IPS-18a (cell line): ENCODE data around the gene ZNF112.

Source experiments
- H3K27ac ChIP-seq: one replicate; pipeline ENCODE4 v1.5.1; 2013; ENCODE audit warnings: low read length
- H3K27me3 ChIP-seq: one replicate; pipeline ENCODE4 v1.6.1; 2013; ENCODE audit warnings: mild to moderate bottlenecking, low read length; ENCODE audit not compliant: control insufficient read depth, insufficient read depth
- H3K36me3 ChIP-seq: one replicate; pipeline ENCODE4 v1.6.1; 2013; ENCODE audit warnings: low read depth, low read length; ENCODE audit not compliant: control insufficient read depth
- H3K4me1 ChIP-seq: one replicate; pipeline ENCODE4 v1.6.1; 2013; ENCODE audit warnings: low read depth, low read length; ENCODE audit not compliant: control insufficient read depth
- H3K4me3 ChIP-seq: one replicate; pipeline ENCODE4 v1.5.1; 2013; ENCODE audit warnings: low read length
- H3K9ac ChIP-seq: one replicate; pipeline ENCODE4 v1.6.1; 2013; ENCODE audit warnings: mild to moderate bottlenecking, low read length, moderate library complexity
- H3K9me3 ChIP-seq: one replicate; pipeline ENCODE4 v1.6.1; 2013; ENCODE audit warnings: low read depth, low read length; ENCODE audit not compliant: control insufficient read depth

ZNF112 gene

GRCh38 chr19:44278181-44278690 is 78.2 kb downstream of the ZNF112 start:
- Histone ChIP-seq H3K36me3 (no peaks in the 10 kb centered on the region), H3K9ac (no peak overlapping the region), H3K27ac (no peak overlapping the region), H3K4me1 (no peaks in the 10 kb centered on the region), H3K27me3 (no peaks in the 10 kb centered on the region), H3K4me3 (no peak overlapping the region), H3K9me3 (peaks cover 33% of the 10 kb centered on the region)

GRCh38 chr19:44277331-44277730 is 79.1 kb downstream of the ZNF112 start:
- Histone ChIP-seq H3K4me1 (no peaks in the 10 kb centered on the region), H3K9me3 (peaks cover 40% of the 10 kb centered on the region), H3K36me3 (no peaks in the 10 kb centered on the region), H3K27me3 (no peaks in the 10 kb centered on the region), H3K27ac (no peak overlapping the region), H3K4me3 (no peak overlapping the region), H3K9ac (no peak overlapping the region)
